MM.1S (cell line): Measurements from ENCODE around the gene TSPAN5.

ENCODE experiments used
- DNase-seq: peaks from one replicate; pipeline ENCODE4 v3.0.0-alpha.2; 2015
- H2AFZ ChIP-seq: fragments of 300-600 bp; sonication (generic); 2 replicates; pipeline ENCODE4 v1.6.0; 2016; ENCODE audit warnings: antibody characterized with exemption, low read length
- H3F3A ChIP-seq: fragments of 300-600 bp; sonication (generic); 2 replicates; pipeline ENCODE4 v1.6.1; 2016; ENCODE audit warnings: mild to moderate bottlenecking, antibody characterized with exemption, low read length, moderate library complexity, mixed read lengths; ENCODE audit not compliant: insufficient read depth
- H3K27ac ChIP-seq: fragments of 300-600 bp; sonication (generic); 2 replicates; pipeline ENCODE4 v1.5.1; 2016; ENCODE audit warnings: mild to moderate bottlenecking, low read length
- H3K27me3 ChIP-seq: fragments of 300-600 bp; sonication (generic); replicated peaks from 2 replicates; pipeline ENCODE4 v1.6.0; 2016; ENCODE audit warnings: low read length; ENCODE audit not compliant: insufficient read depth
- H3K36me3 ChIP-seq: fragments of 300-600 bp; sonication (generic); replicated peaks from 2 replicates; pipeline ENCODE4 v1.6.1; 2016; ENCODE audit warnings: mild to moderate bottlenecking, low read length, mixed read lengths; ENCODE audit not compliant: insufficient read depth
- H3K4me1 ChIP-seq: fragments of 300-600 bp; sonication (generic); 2 replicates; pipeline ENCODE4 v1.6.1; 2016; ENCODE audit warnings: low read length, mixed read lengths
- H3K4me2 ChIP-seq: fragments of 300-600 bp; sonication (generic); 2 replicates; pipeline ENCODE4 v1.6.0; 2016; ENCODE audit warnings: low read depth, low read length
- H3K4me3 ChIP-seq: fragments of 300-600 bp; sonication (generic); 2 replicates; pipeline ENCODE4 v1.5.1; 2016; ENCODE audit warnings: low read length, mixed read lengths
- H3K79me2 ChIP-seq: fragments of 300-600 bp; sonication (generic); 2 replicates; pipeline ENCODE4 v1.6.1; 2016; ENCODE audit warnings: mixed run types, low read length, mixed read lengths
- H3K9ac ChIP-seq: fragments of 300-600 bp; sonication (generic); 2 replicates; pipeline ENCODE4 v1.6.1; 2016; ENCODE audit warnings: low read length, mixed read lengths
- H3K9me2 ChIP-seq: fragments of 300-600 bp; sonication (generic); replicated peaks from 2 replicates; pipeline ENCODE4 v1.6.1; 2016; ENCODE audit warnings: mild to moderate bottlenecking, low read length, mixed read lengths; ENCODE audit not compliant: insufficient read depth
- H3K9me3 ChIP-seq: fragments of 300-600 bp; sonication (generic); replicated peaks from 2 replicates; pipeline ENCODE4 v1.6.1; 2016; ENCODE audit warnings: mild to moderate bottlenecking, low read length, mixed read lengths; ENCODE audit not compliant: insufficient read depth
- H4K20me1 ChIP-seq: fragments of 300-600 bp; sonication (generic); 2 replicates; pipeline ENCODE4 v1.6.1; 2016; ENCODE audit warnings: mild to moderate bottlenecking, low read length, moderate library complexity, mixed read lengths; ENCODE audit not compliant: insufficient read depth
- CTCF ChIP-seq: fragments of 300-600 bp; sonication (generic); IDR thresholded peaks from 2 replicates; pipeline ENCODE4 v1.5.1; 2016; ENCODE audit warnings: antibody characterized with exemption, low read length, mixed read lengths
- EZH2 ChIP-seq: fragments of 300-600 bp; sonication (generic); optimal IDR thresholded peaks from 2 replicates; pipeline ENCODE3; 2017; ENCODE audit warnings: low read depth, mild to moderate bottlenecking, antibody characterized with exemption, low read length, mixed read lengths
- EZH2phosphoT487 ChIP-seq: fragments of 300-600 bp; sonication (generic); IDR thresholded peaks from 2 replicates; pipeline ENCODE4 v1.6.1; 2018; ENCODE audit warnings: antibody characterized with exemption, low read length

TSPAN5 gene

GRCh38 chr4:98571161-98571786 is 87.1 kb downstream of the TSPAN5 start:
- Histone ChIP-seq H3K9ac (no peak overlapping the region), H2AFZ (no peak overlapping the region), H3K27me3 (no peaks in the 10 kb centered on the region), H3K9me2 (no peaks in the 10 kb centered on the region), H4K20me1 (no peaks in the 10 kb centered on the region), H3K4me1 (no peaks in the 10 kb centered on the region), H3K27ac (no peak overlapping the region), H3K4me3 (no peak overlapping the region), H3K4me2 (no peak overlapping the region), H3K36me3 (no peaks in the 10 kb centered on the region), H3K79me2 (no peaks in the 10 kb centered on the region), H3F3A (no peaks in the 10 kb centered on the region), H3K9me3 (no peaks in the 10 kb centered on the region)
- TF ChIP-seq CTCF (no peak), EZH2phosphoT487 (no peak), EZH2 (no peak)
- DNase-seq, result no peak

- TF ChIP-seq EZH2phosphoT487, result no peak
- TF ChIP-seq CTCF, result no peak
- TF ChIP-seq EZH2, result no peak
- no peak for DNase-seq
- H3K4me3 ChIP-seq, result no peak overlapping the region
- H2AFZ ChIP-seq, result no peak overlapping the region
- H3K4me1 ChIP-seq, result no peaks in the 10 kb centered on the region
- H3K9me2 ChIP-seq, result no peaks in the 10 kb centered on the region
- no peaks in the 10 kb centered on the region for H4K20me1 ChIP-seq
- no peaks in the 10 kb centered on the region for H3K79me2 ChIP-seq
- H3K9ac ChIP-seq, result no peak overlapping the region
- H3K27ac ChIP-seq, result no peak overlapping the region
- no peaks in the 10 kb centered on the region for H3K9me3 ChIP-seq
- H3K27me3 ChIP-seq, result no peaks in the 10 kb centered on the region
- H3F3A ChIP-seq, result no peaks in the 10 kb centered on the region
- no peaks in the 10 kb centered on the region for H3K36me3 ChIP-seq
- H3K4me2 ChIP-seq, result no peak overlapping the region
These were observed 88.1 kb downstream of the TSPAN5 start for GRCh38 chr4:98570151-98570797.

GRCh38 chr4:98568941-98569663 is 89.3 kb downstream of the TSPAN5 start:
- no peak overlapping the region for H2AFZ ChIP-seq
- H3K27me3 ChIP-seq, result no peaks in the 10 kb centered on the region
- no peak overlapping the region for H3K4me2 ChIP-seq
- no peak overlapping the region for H3K27ac ChIP-seq
- no peaks in the 10 kb centered on the region for H3K4me1 ChIP-seq
- H3K4me3 ChIP-seq, result no peak overlapping the region
- no peaks in the 10 kb centered on the region for H3K9me2 ChIP-seq
- TF ChIP-seq CTCF, result no peak
- no peak for TF ChIP-seq EZH2phosphoT487
- TF ChIP-seq EZH2, result no peak
- H3K79me2 ChIP-seq, result no peaks in the 10 kb centered on the region
- no peak for DNase-seq
- no peaks in the 10 kb centered on the region for H3K9me3 ChIP-seq
- no peaks in the 10 kb centered on the region for H4K20me1 ChIP-seq
- no peak overlapping the region for H3K9ac ChIP-seq
- no peaks in the 10 kb centered on the region for H3K36me3 ChIP-seq
- H3F3A ChIP-seq, result no peaks in the 10 kb centered on the region
